HepG2 (cell line): Measurements from ENCODE around the gene PARK7. TPM values are rescaled to one million over a fixed set of nuclear protein-coding genes. Genes with fewer than 3 reads are reported as not detected.

Experiments
- BHLHE40 ChIP-seq: IDR thresholded peaks from 2 replicates; pipeline ENCODE4 v1.6.1; 2011; ENCODE audit warnings: low read length, improper control_type of control experiment
- CCDC6 ChIP-seq: sonication (generic); formaldehyde crosslinking; IDR thresholded peaks from 2 replicates; pipeline ENCODE4 v1.8.1; 2022; ENCODE audit warnings: mild to moderate bottlenecking, missing genetic modification reagents, moderate library complexity
- CENPT ChIP-seq: sonication (generic); formaldehyde crosslinking; IDR thresholded peaks from 2 replicates; pipeline ENCODE4 v1.8.0; 2022; ENCODE audit warnings: low read depth, mild to moderate bottlenecking, moderate library complexity, missing genetic modification reagents
- CHD4 ChIP-seq: fragments of 200-600 bp; sonication (generic); IDR thresholded peaks from 2 replicates; pipeline ENCODE4 v1.7.0; 2017; ENCODE audit warnings: mild to moderate bottlenecking, low read length, borderline replicate concordance
- DR1 ChIP-seq: sonication (generic); formaldehyde crosslinking; IDR thresholded peaks from 2 replicates; pipeline ENCODE4 v1.8.0; 2021; ENCODE audit warnings: mild to moderate bottlenecking, missing genetic modification reagents, inconsistent platforms
- ETS1 ChIP-seq: sonication (generic); formaldehyde crosslinking; IDR thresholded peaks from 2 replicates; pipeline ENCODE4 v1.4.0; 2020; ENCODE audit warnings: missing genetic modification reagents
- HBP1 ChIP-seq: IDR thresholded peaks from 2 replicates; pipeline ENCODE4 v1.6.1; 2016; ENCODE audit warnings: low read depth, control low read depth
- HOXA5 ChIP-seq: sonication (generic); formaldehyde crosslinking; IDR thresholded peaks from 2 replicates; pipeline ENCODE4 v1.4.0; 2020; ENCODE audit warnings: missing genetic modification reagents
- MAFF ChIP-seq: IDR thresholded peaks from 2 replicates; pipeline ENCODE4 v1.6.1; 2011; ENCODE audit warnings: low read depth, low read length, improper control_type of control experiment
- MNT ChIP-seq: fragments of 450-650 bp; IDR thresholded peaks from 2 replicates; pipeline ENCODE4 v1.6.1; 2016
- NFKB2 ChIP-seq: sonication (generic); formaldehyde crosslinking; IDR thresholded peaks from 2 replicates; pipeline ENCODE4 v1.4.0; 2020; ENCODE audit warnings: missing genetic modification reagents, borderline replicate concordance
- NPAS2 ChIP-seq: sonication (generic); formaldehyde crosslinking; IDR thresholded peaks from 2 replicates; pipeline ENCODE4 v1.8.0; 2022; ENCODE audit warnings: mild to moderate bottlenecking, missing genetic modification reagents, borderline replicate concordance
- PAWR ChIP-seq: sonication (generic); formaldehyde crosslinking; IDR thresholded peaks from 2 replicates; pipeline ENCODE4 v1.4.0; 2020; ENCODE audit warnings: missing genetic modification reagents, mild to moderate bottlenecking, borderline replicate concordance
- POLR2AphosphoS2 ChIP-seq: IDR thresholded peaks from 2 replicates; pipeline ENCODE4 v1.6.1; 2011; ENCODE audit warnings: low read depth, low read length, improper control_type of control experiment
- PREB ChIP-seq: sonication (generic); formaldehyde crosslinking; IDR thresholded peaks from 2 replicates; pipeline ENCODE4 v1.4.0; 2020; ENCODE audit warnings: missing genetic modification reagents
- ZBTB42 ChIP-seq: sonication (generic); formaldehyde crosslinking; IDR thresholded peaks from 2 replicates; pipeline ENCODE4 v1.5.0; 2020; ENCODE audit warnings: mild to moderate bottlenecking, missing genetic modification reagents
- ZNF138 ChIP-seq: sonication (generic); formaldehyde crosslinking; IDR thresholded peaks from 2 replicates; pipeline ENCODE4 v1.5.0; 2020; ENCODE audit warnings: mild to moderate bottlenecking, low read depth, missing genetic modification reagents
- ZNF329 ChIP-seq: sonication (generic); formaldehyde crosslinking; IDR thresholded peaks from 2 replicates; pipeline ENCODE4 v1.9.0; 2021; ENCODE audit warnings: low read depth, mild to moderate bottlenecking, missing genetic modification reagents
- ZNF331 ChIP-seq: sonication (generic); formaldehyde crosslinking; IDR thresholded peaks from 2 replicates; pipeline ENCODE4 v1.4.0; 2020; ENCODE audit warnings: missing genetic modification reagents
- ZNF546 ChIP-seq: sonication (generic); formaldehyde crosslinking; conservative IDR thresholded peaks from 2 replicates; pipeline ENCODE4 v1.8.1; 2023; ENCODE audit warnings: mild to moderate bottlenecking, missing genetic modification reagents
- ZNF564 ChIP-seq: sonication (generic); formaldehyde crosslinking; IDR thresholded peaks from 2 replicates; pipeline ENCODE4 v1.8.1; 2023; ENCODE audit warnings: mild to moderate bottlenecking, missing genetic modification reagents
- ZNF589 ChIP-seq: sonication (generic); formaldehyde crosslinking; conservative IDR thresholded peaks from 2 replicates; pipeline ENCODE4 v1.8.0; 2022; ENCODE audit warnings: mild to moderate bottlenecking, moderate library complexity, missing genetic modification reagents
- ZNF761 ChIP-seq: sonication (generic); formaldehyde crosslinking; conservative IDR thresholded peaks from 2 replicates; pipeline ENCODE4 v1.4.0; 2020; ENCODE audit warnings: mild to moderate bottlenecking, missing genetic modification reagents
- ZNF792 ChIP-seq: IDR thresholded peaks from 2 replicates; pipeline ENCODE4 v1.6.1; 2016
- ZSCAN9 ChIP-seq: IDR thresholded peaks from 2 replicates; pipeline ENCODE4 v1.6.1; 2016; ENCODE audit warnings: borderline replicate concordance
- polyA plus RNA-seq, 8 experiments: library from polyadenylated mRNA; depleted of rRNA in 3 of 8; stranded (reverse) in 7 of 8; unstranded in 1 of 8; fragments of >200 nt; fragmentation: Illumina TruSeq in 4 of 8; extraction: Trizol in 4 of 8; gene quantifications; 2 replicates each; pipeline versions ENCODE4 v1.2.1 to v1.2.3, GENCODE V29; 2011 to 2016; ENCODE audit warnings: low read depth in 4 of 8, missing spikeins in 1 of 8, mixed read lengths in 1 of 8; ENCODE audit not compliant: insufficient read depth in 1 of 8
- total RNA-seq, 5 experiments: library from RNA; depleted of rRNA; stranded (reverse); fragments of >200 nt; fragmentation: Illumina TruSeq; extraction: Trizol; gene quantifications; 2 replicates each; pipeline ENCODE4 v1.2.3, GENCODE V29; 2016; ENCODE audit warnings: low read depth in 1 of 5
- TF ChIP-seq, protein P1 (sequence below): sonication (generic); formaldehyde crosslinking; IDR thresholded peaks from 2 replicates; pipeline ENCODE4 v1.4.0; 2020; ENCODE audit warnings: missing genetic modification reagents, low read depth, mild to moderate bottlenecking, borderline replicate concordance

Gene PARK7
- total and polyA plus RNA-seq, 2 of the 13 experiments (the other 11 are each of a cell fraction or from before 2014, with no cell fraction given), result 212 to 296 TPM

- TF ChIP-seq ETS1, result no peak
- 0 out of 2 replicates have a peak, but pooled peaks have one; percentile 32 for TF ChIP-seq NFKB2 (CRISPR knock-in tag)
- no peak for TF ChIP-seq ZNF331 (CRISPR knock-in tag)
- no peak for TF ChIP-seq ZNF792 (CRISPR knock-in tag)
- no peak for TF ChIP-seq HBP1 (CRISPR knock-in tag)
- no peak for TF ChIP-seq BHLHE40
- no peak for TF ChIP-seq ZNF138 (CRISPR knock-in tag)
- no peak for TF ChIP-seq ZNF546
- TF ChIP-seq PAWR (CRISPR knock-in tag), result no peak
- TF ChIP-seq CHD4, result no peak
- 0 out of 2 replicates have a peak, but pooled peaks have one; percentile 49 for TF ChIP-seq CENPT (CRISPR knock-in tag)
- no peak for TF ChIP-seq MAFF
- TF ChIP-seq MNT, result no peak
- TF ChIP-seq HOXA5 (CRISPR knock-in tag), result no peak
- no peak for TF ChIP-seq ZBTB42 (CRISPR knock-in tag)
- TF ChIP-seq NPAS2 (CRISPR knock-in tag), result no peak
- no peak for TF ChIP-seq POLR2AphosphoS2
- TF ChIP-seq CCDC6 (CRISPR knock-in tag), result 0 out of 2 replicates have a peak, but pooled peaks have one; percentile 10
- TF ChIP-seq, protein P1, sequence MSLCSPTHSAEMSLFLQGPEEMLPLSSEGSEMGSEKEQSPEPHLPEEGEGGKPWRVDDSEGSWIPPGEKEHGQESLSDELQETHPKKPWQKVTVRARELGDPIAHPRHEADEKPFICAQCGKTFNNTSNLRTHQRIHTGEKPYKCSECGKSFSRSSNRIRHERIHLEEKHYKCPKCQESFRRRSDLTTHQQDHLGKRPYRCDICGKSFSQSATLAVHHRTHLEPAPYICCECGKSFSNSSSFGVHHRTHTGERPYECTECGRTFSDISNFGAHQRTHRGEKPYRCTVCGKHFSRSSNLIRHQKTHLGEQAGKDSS (CRISPR knock-in tag), result peak; percentile 59; the same call in 1 of the 2 replicates
- no peak for TF ChIP-seq DR1 (CRISPR knock-in tag)
- no peak for TF ChIP-seq PREB (CRISPR knock-in tag)
- TF ChIP-seq ZNF589 (CRISPR knock-in tag), result no peak
- no peak for TF ChIP-seq ZSCAN9 (CRISPR knock-in tag)
- no peak for TF ChIP-seq ZNF761
- no peak for TF ChIP-seq ZNF329 (CRISPR knock-in tag)
- TF ChIP-seq ZNF564 (CRISPR knock-in tag), result no peak
Measured at GRCh38 chr1:8010080-8010664, 48.7 kb downstream of the PARK7 start (continued).
